ENCODE results near the gene KLC1.

The KLC1 gene

DNA sequence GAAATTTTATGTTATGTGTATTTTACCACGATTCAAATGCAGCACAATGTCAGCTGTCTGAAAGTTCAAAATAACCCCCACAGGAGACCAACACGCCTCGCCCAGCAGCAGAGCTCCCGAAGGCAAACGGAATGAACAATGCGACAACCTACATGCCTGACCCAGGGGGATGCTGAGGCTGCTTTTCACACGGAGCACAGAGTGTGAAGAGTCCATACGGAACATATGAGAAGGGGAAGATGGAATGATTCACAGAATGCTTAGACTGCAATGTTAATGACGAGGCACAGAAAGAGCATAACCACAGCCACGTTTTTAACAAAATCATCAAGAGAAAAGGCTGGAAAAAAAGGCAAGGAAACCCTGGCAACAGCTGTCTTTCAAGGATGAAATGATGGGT, 109.2 kb downstream of the KLC1 start:
- no peak for DNase-seq

DNA sequence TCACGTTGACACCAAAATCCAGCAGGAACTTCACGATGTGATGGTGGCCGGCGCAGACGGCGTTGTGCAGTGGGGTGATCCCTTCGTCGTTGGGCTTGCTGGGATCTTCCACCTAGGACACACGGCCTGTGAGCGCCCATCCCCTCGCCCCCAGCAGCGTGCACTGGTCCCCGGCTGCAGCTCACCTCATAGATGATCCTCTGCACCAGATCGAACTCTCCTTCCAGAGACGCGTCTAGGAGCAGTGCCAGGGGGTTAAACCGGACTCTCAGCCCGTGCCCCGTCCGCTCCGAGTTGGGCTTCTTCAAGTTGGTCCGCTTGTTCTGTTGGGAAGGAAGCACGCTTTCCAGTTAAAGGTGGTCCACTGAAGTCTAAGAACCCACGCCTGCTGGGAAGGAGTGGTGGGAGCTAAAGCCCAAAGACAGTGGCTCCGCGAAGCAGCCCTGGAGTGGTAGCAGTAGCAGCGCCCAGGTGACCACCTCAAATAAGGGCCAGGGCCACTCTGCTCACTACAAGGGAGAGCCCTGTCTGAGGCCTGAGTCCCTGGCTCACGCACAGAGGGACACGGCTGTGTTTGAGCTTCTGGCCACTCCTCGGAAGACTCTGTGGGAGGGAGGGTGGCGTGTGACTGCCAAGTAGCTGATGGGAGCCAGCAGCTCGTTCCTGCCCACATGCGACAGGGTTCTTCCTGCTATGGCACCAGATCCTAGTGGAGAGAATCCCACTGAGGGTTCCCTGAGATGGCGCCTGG, 109.9 kb downstream of the KLC1 start:
- DNase-seq, result no peak

DNA sequence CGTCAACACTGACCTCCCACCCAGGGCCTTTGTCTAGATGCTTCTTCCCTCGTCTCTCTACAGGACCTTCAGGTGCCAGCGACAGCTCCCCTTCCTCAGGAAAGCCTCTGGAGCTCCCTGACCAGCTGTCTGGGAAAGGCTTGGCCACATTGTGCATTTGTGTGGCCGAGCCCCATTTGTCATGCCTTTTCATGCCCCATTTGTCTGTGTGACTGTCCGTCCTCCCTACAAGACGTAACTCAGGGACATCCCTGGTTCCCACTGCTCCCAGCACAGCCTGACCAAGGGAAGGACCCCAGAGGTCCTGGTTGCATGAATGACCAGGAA, 110.4 kb downstream of the KLC1 start:
- DNase-seq, result no peak

DNA sequence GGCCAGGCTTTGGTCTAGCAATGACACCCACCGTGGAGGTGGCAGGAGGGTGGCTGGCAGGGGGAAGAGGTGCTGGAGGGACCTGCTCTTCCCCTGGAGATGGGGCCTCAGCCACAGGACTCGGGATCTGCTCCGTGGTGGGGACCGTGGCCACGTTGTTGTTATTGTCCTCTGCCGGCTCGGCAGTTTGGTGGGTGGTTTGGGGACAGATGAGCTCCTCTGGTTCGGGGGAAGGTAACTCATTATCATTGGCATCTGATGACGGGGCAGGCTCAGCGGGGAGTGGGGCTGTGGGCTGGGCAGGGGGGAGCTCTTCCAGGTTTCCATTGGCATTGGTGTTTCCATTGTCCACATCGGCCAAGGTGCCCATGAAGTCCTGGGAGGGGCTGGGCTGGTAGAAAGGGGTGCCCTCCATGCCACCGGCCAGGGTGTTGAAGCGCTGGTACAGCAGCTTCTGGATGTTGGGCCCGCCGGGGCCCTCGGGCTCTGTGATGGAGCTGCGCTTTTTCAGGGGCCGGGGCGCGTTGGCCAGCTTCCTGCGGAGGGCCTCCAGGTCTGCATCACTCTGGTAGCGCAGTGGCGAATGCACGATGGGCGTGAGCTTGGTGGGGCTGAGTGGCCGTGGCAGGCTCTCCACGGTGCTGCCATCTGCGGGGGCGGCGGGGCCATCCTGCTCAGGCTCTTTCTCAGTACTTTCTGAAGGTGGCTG, 110.9 kb downstream of the KLC1 start:
- no peak for DNase-seq

DNA sequence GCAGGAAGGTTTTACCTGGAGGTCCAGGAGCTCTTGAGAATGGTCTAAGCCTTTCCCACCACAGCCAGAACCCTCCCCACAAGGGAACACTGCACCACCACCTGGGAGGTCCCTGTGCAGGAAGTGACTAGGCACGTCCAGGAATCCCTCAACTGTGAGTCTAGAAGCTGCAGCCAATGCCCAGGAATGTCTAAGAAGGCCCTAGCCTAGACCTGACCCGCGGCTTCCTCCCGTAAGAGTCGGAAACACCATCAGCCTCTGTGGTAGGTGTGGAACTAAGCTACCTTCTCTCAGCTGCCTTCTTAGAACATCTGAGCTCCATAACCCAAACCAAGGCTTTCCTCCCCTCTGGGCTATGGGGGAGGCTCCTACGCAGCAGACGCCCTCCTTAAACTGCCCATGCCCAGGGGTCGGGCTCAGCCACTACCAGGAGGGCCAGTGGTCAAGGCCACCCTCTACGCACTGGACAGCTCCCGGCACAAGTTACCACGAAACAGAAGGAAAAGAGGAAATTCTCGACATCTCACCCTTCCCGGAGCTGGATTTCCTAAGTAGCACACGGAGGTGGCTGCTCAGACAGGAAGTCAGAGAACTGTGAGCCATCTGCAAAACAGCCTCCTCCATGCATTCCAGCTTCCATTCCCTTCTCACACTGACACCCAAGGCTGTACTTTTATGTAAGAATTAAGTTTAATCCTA, 112.1 kb downstream of the KLC1 start:
- no peak for DNase-seq

DNA sequence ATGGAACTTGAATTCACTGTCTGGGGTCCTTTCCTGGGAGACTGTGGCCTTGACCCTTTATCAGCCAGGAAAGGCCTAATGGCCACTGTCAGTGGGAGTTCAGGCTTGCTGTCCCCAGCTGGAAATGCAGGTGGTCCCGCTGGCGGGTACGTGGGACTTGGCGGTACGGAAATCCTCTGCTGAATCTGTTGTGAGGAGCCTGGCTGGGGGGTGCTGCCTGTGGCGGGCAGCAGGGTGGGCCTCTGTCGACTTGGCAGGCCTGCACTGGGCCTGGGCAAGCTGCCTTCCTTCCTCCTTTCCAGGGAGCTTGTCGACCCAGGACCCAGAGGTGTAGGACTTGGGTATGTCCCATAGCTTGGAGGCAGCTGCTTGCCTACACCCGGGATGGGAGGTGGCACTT, 112.9 kb downstream of the KLC1 start:
- DNase-seq, result no peak

DNA sequence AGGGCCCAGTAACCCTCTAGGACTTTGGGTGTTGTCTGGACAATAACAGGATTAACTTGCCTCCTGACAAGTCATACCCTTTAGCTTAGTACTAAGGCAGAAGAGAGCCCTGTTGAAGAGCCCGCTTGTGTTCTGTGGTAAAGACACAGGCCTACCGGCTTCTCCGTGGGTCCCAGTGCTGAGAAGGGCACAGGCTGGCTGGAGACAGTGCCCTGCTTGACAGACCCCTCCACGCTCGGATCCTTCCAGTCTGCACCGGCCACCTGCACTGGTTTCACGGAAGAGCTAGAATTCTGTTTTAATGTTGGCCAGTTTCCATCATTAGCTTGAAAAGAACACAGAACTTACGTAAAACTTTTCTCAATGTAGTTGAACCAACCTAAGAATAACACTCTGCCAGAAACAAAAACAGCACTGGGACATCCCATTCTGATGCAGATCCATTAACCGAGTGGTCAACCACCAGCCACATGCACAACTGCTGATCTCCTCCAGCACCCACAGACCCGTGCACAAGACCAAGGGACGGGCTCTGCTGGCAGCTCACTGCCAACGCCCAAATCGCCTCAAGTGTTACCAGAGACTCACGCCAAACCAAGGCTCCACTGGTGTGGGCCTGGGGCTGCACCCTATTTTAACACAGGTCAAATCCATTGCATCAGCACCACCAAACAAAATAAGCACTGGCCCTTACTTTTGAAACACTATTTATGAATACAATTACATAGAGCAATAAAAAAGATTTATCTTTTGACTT, 113.7 kb downstream of the KLC1 start:
- no peak for DNase-seq

DNA sequence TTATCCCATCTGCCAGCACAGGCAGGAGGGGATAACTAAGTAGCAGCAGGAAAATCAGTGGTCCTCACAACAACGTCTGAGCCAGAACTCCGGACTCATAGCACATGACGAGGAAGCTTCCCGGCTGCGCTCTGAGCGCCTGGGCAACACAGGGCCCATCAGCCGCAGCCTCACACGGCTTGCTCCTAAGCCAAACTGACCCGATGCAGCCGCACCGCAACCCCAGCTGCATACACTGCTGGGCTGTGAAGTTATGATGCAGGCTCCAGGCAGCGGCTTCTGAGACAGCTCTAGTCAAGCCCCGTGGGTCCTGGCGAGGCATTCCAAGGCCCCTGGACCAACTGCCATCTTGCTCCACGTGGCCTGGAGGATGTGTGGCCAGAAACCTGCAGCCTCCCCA, 114.7 kb downstream of the KLC1 start:
- DNase-seq, result no peak

DNA sequence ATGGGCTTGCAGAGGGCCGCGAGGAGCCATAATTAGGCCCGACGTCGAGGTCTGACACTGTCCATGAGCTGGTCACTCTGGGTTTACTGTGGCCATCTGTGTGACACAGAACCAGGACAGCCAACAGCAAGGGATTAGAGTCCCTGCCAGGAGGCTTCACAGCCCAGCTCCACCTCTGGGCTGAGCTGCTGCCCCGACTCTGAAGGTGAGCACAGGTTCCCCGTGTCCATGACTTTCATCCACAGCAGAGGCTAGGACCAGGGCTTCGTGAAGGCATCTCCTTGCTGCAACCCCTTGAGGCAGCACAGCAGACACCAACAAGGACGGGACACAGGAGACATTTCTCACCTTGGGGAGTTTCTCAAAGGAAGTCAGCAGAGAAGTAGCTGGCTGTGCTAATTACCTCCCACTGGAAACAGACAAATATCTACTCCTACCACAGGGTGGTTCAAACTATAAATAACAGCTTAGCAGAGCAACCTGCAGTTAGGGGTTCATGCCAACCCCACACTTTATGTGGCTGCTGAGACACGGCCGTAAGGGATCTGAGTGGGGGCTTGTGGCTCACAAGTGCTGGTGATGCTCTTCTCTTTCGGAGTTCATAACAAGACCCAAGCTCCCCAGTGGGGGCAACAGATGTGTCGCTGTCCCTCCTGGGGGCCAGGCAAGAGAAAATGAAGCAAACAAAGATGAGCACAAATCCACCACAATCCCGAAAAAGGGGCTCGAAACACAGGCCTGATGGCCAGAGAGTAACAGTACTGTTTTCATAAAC, 115.8 kb downstream of the KLC1 start:
- DNase-seq, result no peak

DNA sequence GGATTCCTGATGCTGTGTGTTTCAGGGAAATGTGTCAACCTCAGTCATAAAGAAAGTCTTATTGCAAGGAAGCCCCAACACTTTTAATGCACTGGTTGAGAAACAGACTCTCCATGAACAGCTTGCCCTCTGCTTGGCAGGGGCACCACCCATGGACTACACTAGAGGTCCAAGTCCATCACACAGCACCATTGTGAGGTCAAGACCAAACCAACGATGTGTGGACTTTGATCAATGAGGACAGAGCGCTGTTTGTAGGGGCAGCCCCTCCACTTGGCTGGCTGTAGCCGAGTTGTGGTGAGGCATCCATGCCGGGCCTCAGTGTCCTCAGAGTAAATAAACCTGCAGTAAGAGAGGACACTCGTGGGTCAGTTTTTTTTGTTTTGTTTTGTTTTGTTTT, 116.4 kb downstream of the KLC1 start:
- DNase-seq, result no peak

DNA sequence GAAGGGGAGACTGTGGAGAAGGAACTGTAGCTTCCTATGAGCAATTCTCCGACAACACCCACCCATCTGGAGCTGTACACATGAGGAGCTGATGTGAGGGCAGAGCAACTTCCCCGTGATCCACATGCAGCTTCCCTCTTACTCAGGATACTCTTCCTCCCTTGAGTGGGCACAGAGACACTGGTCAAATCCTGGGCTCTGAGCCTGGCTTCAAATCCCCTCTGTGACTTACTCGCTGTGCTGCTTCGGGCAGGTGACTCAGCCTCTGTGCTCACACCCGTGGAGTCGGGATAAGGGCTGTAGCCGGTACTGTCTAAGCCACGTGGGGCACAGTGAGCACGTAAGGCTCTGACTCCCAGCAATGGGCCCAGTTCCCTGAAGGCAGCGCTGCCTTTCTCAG, 117.7 kb downstream of the KLC1 start:
- DNase-seq, result no peak

DNA sequence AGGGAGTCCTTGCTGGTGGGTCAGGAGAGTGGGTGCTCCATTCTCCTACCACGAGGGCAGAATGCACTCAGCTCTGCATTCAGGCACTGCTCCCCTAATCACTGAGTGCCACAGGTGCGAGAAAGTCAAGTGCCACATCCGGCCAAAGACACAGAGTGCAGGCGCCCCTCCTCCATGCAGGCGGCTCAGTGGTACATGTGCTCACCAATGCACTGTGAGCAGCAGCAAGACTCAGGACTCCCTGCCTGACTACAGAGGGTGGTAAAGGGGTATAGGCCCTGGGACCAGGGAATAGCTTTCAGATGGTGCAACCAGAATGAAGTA, 119.5 kb downstream of the KLC1 start:
- DNase-seq, result peak; percentile 51

DNA sequence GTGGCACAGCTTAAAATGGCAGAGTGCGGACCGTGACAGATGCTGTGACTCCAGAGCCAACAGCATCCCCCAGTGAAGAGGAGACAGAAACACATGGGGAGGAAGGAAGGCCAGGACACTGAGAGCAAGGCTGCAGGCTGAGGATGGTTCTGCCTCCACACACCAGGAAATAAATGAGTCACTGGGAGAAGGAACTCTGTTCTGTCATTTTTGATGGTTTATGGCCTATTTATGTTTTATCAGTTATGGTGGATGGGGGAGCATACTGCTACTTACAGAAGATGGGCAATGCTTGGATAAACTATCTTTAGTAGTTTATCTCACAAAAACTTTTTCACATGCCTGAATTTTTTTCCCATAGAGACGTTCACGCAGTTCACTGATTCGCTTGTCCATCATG, 120.4 kb downstream of the KLC1 start:
- no peak for DNase-seq

DNA sequence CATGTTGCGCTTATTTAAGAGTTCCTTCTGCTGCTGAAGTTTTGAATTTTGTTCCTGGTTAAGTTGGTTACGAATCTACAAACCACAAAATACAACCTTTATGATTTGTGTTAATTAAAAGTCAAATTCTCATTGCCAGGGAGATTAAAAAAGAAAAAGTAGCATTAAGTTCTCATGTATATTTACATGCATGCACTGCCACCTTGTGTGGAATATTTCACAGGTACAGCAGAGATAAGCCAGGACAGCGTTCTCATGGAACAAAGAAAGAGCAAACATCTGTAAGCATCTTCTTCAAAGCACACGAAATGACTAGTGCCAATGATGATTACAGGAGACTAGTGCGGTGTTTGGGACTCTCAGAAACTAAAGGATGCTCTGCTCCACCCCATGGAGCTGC, 120.8 kb downstream of the KLC1 start:
- DNase-seq, result no peak

All from activated T-cell treated with anti-CD3 and anti-CD28 coated beads, Interleukin-2, amount 50 U/mL, for 1 hour (primary cell).